HG02798 (cell line): ENCODE data around the gene BAIAP3.
"Not testable (repeated sequence)": the region's sequence is repeated elsewhere in the genome, so short reads cannot be mapped to it uniquely, and the experiment has no call there.

ENCODE experiments used
- ATAC-seq: cut with Tn5 transposase; IDR thresholded peaks from one replicate; pipeline ENCODE4 v1.9.1; 2021; ENCODE audit warnings: mild to moderate bottlenecking; ENCODE audit not compliant: unreplicated experiment, poor library complexity

The BAIAP3 gene

DNA sequence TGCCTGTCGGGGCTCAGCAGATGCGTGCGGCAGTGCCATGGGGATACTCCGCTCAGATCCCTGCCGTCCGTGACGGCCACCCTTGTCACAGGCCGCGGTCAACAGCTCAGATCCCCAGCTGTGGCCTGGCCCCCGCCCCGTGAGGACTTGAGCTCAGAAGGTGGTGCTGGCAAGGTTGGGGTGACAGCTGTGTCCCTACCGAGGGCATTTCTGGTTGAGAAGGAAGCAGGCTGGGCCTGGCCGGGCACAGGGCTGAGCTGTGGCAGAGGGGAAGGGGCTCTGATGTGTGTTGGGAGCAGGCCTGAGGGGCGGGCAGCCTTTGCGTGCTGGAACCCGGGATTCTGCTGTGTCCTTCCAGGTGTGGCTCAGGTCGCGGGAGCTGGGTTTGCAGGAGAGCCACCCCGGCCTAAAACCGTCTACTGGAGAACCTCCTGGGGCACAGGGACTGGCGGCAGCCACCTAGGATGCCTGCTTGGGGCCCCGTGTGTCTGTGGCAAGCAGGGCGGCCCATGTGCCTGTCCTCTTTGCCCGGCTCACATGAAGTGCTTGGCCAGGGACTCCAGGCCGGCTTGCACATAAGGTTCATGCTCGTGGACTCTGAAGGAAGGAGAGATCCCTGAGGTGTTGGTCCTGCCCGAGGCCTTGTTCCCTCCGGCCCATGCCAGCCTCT lies 18.9 kb upstream of the BAIAP3 start:
- no peak for ATAC-seq

DNA sequence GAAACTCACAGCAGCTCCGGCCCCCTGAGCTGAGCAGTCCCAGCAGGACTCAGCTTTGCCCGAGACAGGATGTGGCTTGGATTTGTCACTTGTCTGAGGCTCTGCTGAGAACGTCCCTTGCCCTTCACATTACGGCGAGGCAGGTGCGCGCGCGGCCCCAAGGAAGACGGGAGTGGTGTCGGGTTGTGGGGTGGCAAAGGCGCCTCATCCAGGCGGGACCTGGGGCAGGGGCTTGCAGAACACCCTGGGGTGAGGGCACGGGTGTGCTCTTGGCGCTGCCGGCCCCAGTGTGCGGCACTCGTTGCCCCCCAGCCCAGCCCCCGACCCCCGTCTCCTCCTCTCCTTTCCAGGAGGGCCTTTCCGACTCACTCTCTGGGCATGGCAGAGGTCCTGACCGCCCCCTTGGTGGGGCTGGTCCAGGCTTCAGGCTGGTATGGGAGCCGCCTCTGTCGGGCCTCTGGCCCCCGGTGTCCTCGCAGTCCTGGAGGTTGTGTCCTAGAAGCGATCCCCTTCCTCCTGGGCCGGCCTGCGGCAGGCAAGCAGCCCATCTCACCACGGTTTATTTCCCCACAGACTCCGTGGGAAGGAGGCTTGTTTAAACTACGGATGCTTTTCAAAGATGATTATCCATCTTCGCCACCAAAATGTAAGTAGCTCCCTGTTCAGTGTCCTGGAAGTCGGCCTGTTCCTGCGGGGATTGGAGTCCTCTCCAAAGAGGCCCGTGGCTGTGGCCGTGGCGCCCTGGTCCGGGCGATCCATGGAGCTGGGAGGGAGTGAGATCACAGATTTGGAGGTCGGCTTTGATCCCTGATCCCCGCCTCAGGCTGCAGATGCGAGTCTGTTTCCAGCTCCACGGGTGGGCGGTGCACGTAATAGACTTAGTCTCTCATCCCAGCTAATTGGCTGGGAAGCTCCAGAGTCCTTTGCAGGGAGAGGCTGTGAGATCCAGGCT lies 18.1 kb upstream of the BAIAP3 start:
- ATAC-seq, result no peak

- ATAC-seq, result no peak
Measured at GRCh38 chr16:1316033-1316405, 17.4 kb upstream of the BAIAP3 start.

- ATAC-seq, result no peak
Measured at GRCh38 chr16:1317479-1318267, 15.8 kb upstream of the BAIAP3 start.

GRCh38 chr16:1318268-1318545 lies 15.2 kb upstream of the BAIAP3 start:
- no peak for ATAC-seq

DNA sequence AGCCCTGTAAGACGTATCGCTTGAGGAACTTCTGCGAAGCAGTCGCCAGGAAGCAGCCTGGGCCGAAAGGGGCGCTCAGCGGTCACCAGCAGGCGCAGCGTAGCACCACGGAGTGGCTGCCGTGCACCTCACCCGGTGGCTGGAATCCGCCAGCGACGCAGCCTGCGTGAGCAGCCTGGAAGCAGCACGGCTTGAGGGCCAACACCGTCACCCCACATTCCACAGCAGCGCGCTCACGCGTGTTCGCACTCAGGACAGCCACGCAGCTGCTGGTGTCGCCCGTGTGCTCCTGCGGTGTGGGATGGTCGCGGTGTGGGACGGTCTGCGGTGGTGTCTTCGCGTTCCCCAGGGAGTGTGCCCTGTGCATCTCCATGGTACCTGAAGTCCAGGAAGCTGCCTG lies 14.4 kb upstream of the BAIAP3 start:
- ATAC-seq, result no peak

DNA sequence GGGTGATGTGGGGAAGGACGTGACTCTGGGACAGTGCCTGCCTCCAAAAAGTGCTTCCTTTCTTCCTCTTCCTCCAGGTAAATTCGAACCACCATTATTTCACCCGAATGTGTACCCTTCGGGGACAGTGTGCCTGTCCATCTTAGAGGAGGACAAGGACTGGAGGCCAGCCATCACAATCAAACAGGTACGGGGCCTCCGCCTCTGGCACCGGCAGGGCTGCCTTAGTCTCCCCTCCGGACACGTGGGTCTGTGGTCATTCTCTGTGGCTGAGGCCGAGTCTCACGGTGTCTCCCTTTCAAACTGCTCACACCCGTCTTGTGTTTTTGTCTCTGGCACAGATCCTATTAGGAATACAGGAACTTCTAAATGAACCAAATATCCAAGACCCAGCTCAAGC lies 13.3 kb upstream of the BAIAP3 start:
- ATAC-seq, result no peak

DNA sequence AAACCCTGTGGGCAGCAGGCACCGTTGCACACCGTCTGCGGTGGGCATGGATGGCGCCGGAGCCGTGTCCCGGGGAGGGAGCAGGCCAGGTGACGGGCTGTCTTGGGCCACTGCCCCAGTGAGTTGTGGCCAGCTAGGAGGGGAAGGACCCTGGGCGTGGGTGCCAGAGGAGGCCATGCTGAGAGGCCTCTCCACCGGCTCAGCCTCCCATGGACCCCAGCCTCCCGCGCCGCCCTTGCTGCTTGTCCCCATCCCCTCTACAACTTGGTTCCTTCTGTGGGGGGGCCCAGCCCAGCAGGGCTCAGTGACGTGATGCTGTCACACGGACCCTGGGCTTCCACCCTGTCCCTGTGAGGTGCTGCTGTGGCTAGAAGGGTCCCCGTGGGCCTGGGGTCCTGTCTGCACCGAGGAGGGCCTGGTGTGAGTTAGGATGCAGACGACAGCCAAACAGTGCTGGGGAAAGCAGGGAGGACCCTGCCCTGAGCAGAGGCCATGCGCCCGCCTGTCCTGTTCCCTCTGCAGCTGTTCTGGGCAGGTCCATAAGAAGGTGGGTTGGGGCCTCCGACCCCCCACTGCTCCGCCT lies 12.7 kb upstream of the BAIAP3 start:
- ATAC-seq, result no peak

- no peak for ATAC-seq
Measured at GRCh38 chr16:1322407-1322806, 11.0 kb upstream of the BAIAP3 start.

DNA sequence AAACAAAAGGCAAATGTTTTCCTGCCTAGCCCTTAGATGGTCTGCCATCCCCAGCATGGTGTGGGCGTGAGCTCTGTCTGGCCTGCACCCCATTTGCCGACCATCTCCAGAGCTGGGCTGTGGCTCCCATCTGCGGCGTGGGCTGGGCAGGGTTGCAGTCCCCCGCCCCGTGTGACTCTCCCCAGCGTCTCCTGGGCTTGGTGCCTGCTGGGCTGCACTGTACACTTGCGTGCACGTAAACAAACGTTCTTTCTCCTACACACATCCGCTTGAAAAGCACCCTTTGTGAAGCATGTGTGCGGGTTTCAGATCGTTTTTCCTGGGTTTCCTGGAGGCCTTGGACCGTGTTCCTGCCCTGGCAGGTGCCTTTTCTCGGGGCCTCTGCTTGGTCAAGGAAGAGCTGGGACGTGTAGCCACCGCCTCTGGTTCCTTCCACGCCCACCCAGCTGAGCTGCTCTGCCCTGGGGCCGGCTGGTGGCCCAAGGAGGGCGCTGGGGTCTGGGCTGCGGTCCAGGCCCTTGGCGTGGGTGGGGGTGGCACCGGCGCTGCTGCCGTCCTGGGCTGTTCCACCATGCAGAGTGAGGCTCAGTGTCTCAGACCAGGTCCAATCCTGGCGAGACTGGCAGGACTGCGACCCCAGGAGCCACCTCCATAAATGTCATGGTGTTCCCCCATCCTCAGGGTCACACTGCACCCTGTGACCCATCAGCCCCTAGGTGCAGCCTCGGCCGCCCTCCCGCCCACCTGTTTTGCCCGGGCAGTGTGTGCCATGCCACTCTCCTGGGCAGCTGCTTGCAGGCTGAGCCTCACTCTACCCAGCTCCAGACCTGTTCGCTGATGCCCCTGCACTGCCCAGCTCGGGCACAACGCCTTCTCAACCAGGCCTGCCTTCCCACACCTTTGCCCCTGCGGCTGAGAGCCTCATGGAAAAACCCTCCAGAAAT lies 9.9 kb upstream of the BAIAP3 start:
- ATAC-seq, result no peak

GRCh38 chr16:1324286-1324826 lies 9.1 kb upstream of the BAIAP3 start:
- no peak for ATAC-seq

DNA sequence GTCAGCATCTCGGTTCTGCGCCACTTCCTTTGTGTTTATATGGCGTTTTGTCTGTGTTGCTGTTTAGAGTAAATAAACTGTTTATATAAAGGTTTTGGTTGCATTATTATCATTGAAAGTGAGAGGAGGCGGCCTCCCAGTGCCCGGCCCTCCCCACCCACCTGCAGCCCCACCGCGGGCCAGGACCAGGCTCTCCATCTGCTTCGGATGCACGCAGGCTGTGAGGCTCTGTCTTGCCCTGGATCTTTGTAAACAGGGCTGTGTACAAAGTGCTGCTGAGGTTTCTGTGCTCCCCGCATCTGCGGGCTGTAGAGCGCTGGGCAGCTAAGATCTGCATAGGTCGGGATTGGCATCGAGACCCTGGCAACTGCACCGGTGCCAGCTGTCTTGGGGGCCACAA lies 8.2 kb upstream of the BAIAP3 start:
- no peak for ATAC-seq

DNA sequence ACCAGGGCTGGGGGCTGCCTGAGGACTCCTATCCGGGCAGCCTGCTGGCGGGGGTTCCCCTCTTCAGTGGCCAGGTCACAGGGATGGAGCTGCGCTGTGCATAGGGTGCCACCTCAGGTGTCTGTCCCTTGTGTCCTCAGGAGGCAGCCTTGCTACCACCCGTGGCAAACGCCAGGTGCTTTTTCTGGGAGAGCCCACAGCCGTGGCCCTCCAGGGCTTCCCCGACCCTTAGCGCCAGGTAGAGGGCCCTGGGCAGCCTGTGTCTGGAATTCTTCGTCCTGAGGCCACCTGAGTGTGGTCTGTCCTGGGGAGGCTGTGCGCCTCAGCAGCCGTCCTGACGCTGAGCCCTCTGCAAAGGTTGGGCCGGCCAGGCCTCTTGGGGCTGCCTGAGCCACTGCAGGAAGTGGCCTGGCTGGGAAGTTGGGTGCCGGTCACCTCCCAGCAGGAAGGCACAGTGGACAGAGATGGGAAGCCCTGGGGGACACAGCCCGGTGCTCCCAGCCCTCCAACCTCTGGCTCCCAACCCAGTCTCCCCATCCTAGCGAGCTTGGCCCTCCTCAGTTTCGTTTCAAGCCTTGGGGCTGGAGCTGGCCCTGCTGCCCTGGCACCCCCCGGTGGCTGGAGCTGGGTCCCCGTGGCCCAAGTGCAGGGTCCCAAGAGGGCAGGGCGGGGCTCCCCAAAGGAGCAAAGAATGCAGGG lies 7.6 kb upstream of the BAIAP3 start:
- no peak for ATAC-seq

DNA sequence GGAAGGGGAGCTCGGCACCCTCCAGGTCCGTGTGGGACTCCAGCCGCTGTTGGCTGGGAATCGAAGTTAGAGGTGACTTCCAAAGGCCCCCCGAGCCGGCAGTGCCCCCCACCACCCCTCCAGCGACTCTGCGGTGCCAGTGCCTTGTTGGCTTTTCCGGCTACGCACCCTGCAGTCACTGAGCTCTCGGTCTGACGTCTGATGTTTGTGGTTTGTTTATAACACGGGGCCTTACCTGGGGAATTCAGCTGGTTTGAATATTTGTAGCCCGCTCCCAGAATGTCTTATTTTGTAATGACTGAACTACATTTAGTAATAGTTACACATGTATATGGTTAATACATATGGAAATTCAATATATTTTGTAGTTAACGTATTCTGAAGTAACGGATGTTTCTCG lies 7.1 kb upstream of the BAIAP3 start:
- no peak for ATAC-seq

GRCh38 chr16:1326946-1327618 lies 6.4 kb upstream of the BAIAP3 start:
- ATAC-seq, result no peak

GRCh38 chr16:1327619-1327947 lies 5.9 kb upstream of the BAIAP3 start:
- ATAC-seq, result no peak

DNA sequence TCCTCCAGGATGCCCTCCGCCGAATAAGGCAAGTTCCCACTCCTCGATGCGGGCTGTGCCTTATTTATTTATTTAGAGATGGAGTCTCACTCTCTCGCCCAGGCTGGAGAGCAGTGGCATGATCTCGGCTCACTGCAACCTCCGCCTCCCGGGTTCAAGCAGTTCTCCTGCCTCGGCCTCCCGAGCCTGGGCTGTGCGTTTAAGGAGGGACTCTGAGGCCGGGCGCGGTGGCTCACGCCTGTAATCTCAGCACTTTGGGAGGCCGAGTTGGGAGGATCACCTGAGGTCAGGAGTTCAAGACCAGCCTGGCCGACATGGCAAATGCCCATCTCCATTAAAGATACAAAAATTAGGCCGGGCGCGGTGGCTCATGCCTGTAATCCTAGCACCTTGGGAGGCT lies 5.3 kb upstream of the BAIAP3 start:
- not testable (repeated sequence) for ATAC-seq

GRCh38 chr16:1328961-1329360 lies 4.5 kb upstream of the BAIAP3 start:
- ATAC-seq, result not testable (repeated sequence)
